Caco-2 (cell line): ENCODE data around the gene PRKAR1A. TPM values are rescaled to one million over a fixed set of nuclear protein-coding genes. Genes with fewer than 3 reads are reported as not detected.
"Not testable (repeated sequence)": the region's sequence is repeated elsewhere in the genome, so short reads cannot be mapped to it uniquely, and the experiment has no call there.

ENCODE experiments used
- BruUV-seq: library from RNA; stranded (reverse); fragments of 400-500 nt; replicated peaks from 2 replicates; lab custom pipeline; 2021; lab: Mats Ljungman, UMichigan
- CTCF ChIA-PET: fragments of 300-600 bp; sonication (Branson Sonifier 250); formaldehyde crosslinking; loops from one replicate; lab custom pipeline; 2022; ENCODE audit warnings: antibody characterized with exemption; lab: Charles Lee
- POLR2A ChIA-PET: fragments of 300-600 bp; sonication (Branson Sonifier 250); formaldehyde crosslinking; loops from one replicate; lab custom pipeline; 2022; ENCODE audit warnings: antibody characterized with exemption; lab: Charles Lee
- DNase-seq, 2 experiments: peaks; one replicate each; pipeline versions ENCODE4 v3.0.0 to v3.0.0-alpha.2; 2020 to 2022
- H3K27me3 ChIP-seq: replicated peaks from 2 replicates; pipeline ENCODE4 v1.6.0; 2011; ENCODE audit warnings: low read length; ENCODE audit not compliant: control insufficient read depth, insufficient read depth
- H3K36me3 ChIP-seq: 2 replicates; pipeline ENCODE4 v1.5.1; 2011; ENCODE audit warnings: low read length; ENCODE audit not compliant: control insufficient read depth, insufficient read depth
- H3K4me1 ChIP-seq: fragments of 250-450 bp; sonication (Bioruptor Pico); 2 replicates; pipeline ENCODE4 v1.5.1; 2020; ENCODE audit warnings: mild to moderate bottlenecking
- H3K4me3 ChIP-seq: 2 replicates; pipeline ENCODE4 v1.5.1; 2011; ENCODE audit warnings: low read depth, mild to moderate bottlenecking, control low read depth, low read length
- H3K9me3 ChIP-seq: fragments of 250-450 bp; sonication (Bioruptor Pico); 2 replicates; pipeline ENCODE4 v1.5.1; 2020; ENCODE audit warnings: mild to moderate bottlenecking, moderate library complexity
- H3K27ac Mint-ChIP-seq: one replicate; pipeline ENCODE4 v1.8.0; 2022; ENCODE audit warnings: mixed read lengths; ENCODE audit not compliant: unreplicated experiment
- H3K27me3 Mint-ChIP-seq: one replicate; pipeline ENCODE4 v1.8.0; 2022; ENCODE audit warnings: mixed read lengths; ENCODE audit not compliant: insufficient read depth, unreplicated experiment
- H3K36me3 Mint-ChIP-seq: one replicate; pipeline ENCODE4 v1.8.0; 2022; ENCODE audit warnings: mild to moderate bottlenecking, mixed read lengths; ENCODE audit not compliant: insufficient read depth, unreplicated experiment
- H3K4me1 Mint-ChIP-seq: one replicate; pipeline ENCODE4 v1.8.0; 2022; ENCODE audit warnings: low read depth, mixed read lengths; ENCODE audit not compliant: unreplicated experiment
- H3K4me3 Mint-ChIP-seq: one replicate; pipeline ENCODE4 v1.8.0; 2022; ENCODE audit warnings: mild to moderate bottlenecking, moderate library complexity, mixed read lengths; ENCODE audit not compliant: unreplicated experiment
- H3K9me3 Mint-ChIP-seq: one replicate; pipeline ENCODE4 v1.8.0; 2022; ENCODE audit warnings: mixed read lengths; ENCODE audit not compliant: unreplicated experiment
- CTCF ChIP-seq, 2 experiments: fragments of 200-600 bp in 1 of 2; IDR thresholded peaks; 1 replicate in 1 of 2; 2 replicates in 1 of 2; pipeline versions ENCODE4 v1.5.1 to v1.8.0; 2011 to 2022; ENCODE audit warnings: antibody characterized with exemption in 1 of 2, control low read depth in 1 of 2, inconsistent platforms in 1 of 2, low read depth in 1 of 2, low read length in 1 of 2, mild to moderate bottlenecking in 1 of 2, moderate library complexity in 1 of 2; ENCODE audit not compliant: insufficient read depth in 1 of 2, severe bottlenecking in 1 of 2, unreplicated experiment in 1 of 2
- intact Hi-C: fragments of 100-400 bp; cut with micrococcal nuclease; formaldehyde crosslinking; loops from one replicate; pipeline ENCODE4 v1.10.0; 2022; ENCODE audit not compliant: unreplicated experiment
- total RNA-seq: library from RNA; stranded (reverse); gene quantifications from 2 replicates; pipeline ENCODE4 v1.2.3, GENCODE V29; 2022

PRKAR1A gene
- total RNA-seq, 1 experiment from 2014 or later, result 160 TPM

GRCh38 chr17:68489919-68490318 lies 22.3 kb upstream of the PRKAR1A start:
- POLR2A ChIA-PET, result no interaction called here
- CTCF ChIA-PET, result no interaction called here
- no TSS peak for BruUV-seq

GRCh38 chr17:68491381-68492231 lies 20.6 kb upstream of the PRKAR1A start:
- Histone ChIP-seq H3K36me3 (no peaks in the 10 kb centered on the region), H3K27me3 (no peaks in the 10 kb centered on the region), H3K4me1 (no peaks in the 10 kb centered on the region), H3K9me3 (no peaks in the 10 kb centered on the region), H3K4me3 (no peak overlapping the region)
- Mint-ChIP-seq H3K4me3 (no peak overlapping the region), H3K36me3 (no peaks in the 10 kb centered on the region), H3K27ac (no peak overlapping the region), H3K27me3 (no peaks in the 10 kb centered on the region), H3K4me1 (peaks cover 1% of the 10 kb centered on the region), H3K9me3 (no peaks in the 10 kb centered on the region)
- POLR2A ChIA-PET, result no interaction called here
- DNase-seq, result no peak
- no TSS peak for BruUV-seq
- no peak for TF ChIP-seq CTCF (IDR thresholded peaks at IDR 0.05; ENCODE audit: insufficient read depth in 1 of 2, low read depth in 1 of 2, low read length in 1 of 2, severe bottlenecking in 1 of 2, unreplicated experiment in 1 of 2)
- CTCF ChIA-PET, result no interaction called here
- intact Hi-C loops, result no loop called here

More at GRCh38 chr17:68489919-68490318, 22.3 kb upstream of the PRKAR1A start:
- Mint-ChIP-seq H3K4me3 (no peak overlapping the region), H3K36me3 (no peaks in the 10 kb centered on the region), H3K9me3 (no peaks in the 10 kb centered on the region), H3K27ac (no peak overlapping the region), H3K4me1 (peaks cover 8% of the 10 kb centered on the region), H3K27me3 (no peaks in the 10 kb centered on the region)
- intact Hi-C loops, result no loop called here
- DNase-seq, result no peak
- no peaks in the 10 kb centered on the region for H3K36me3 ChIP-seq
- H3K9me3 ChIP-seq, result no peaks in the 10 kb centered on the region
- TF ChIP-seq CTCF (IDR thresholded peaks at IDR 0.05; ENCODE audit: insufficient read depth in 1 of 2, low read depth in 1 of 2, low read length in 1 of 2, severe bottlenecking in 1 of 2, unreplicated experiment in 1 of 2), result no peak
- H3K4me1 ChIP-seq, result peaks cover 5% of the 10 kb centered on the region
- no peaks in the 10 kb centered on the region for H3K27me3 ChIP-seq
- H3K4me3 ChIP-seq, result no peak overlapping the region

- H3K4me3 ChIP-seq, H3K36me3 ChIP-seq, H3K9me3 Mint-ChIP-seq, DNase-seq, CTCF ChIA-PET, H3K4me3 Mint-ChIP-seq, H3K36me3 Mint-ChIP-seq, H3K9me3 ChIP-seq, BruUV-seq, intact Hi-C loops, POLR2A ChIA-PET, H3K27ac Mint-ChIP-seq, H3K27me3 ChIP-seq, H3K27me3 Mint-ChIP-seq, H3K4me1 Mint-ChIP-seq, H3K4me1 ChIP-seq: not testable (repeated sequence)
Measured at GRCh38 chr17:68492394-68493054, 19.7 kb upstream of the PRKAR1A start.
